Activated T-helper 1 cell treated with Interleukin-2 at 50 U/mL for 16 hours (primary cell): ENCODE results near the gene OR1M1.
"Not testable (repeated sequence)": the region's sequence is repeated elsewhere in the genome, so short reads cannot be mapped to it uniquely, and the experiment has no call there.

Experiments used
- DNase-seq: peaks from one replicate; pipeline ENCODE4 v3.0.0-alpha.2; 2020; ENCODE audit warnings: low read depth

OR1M1 gene

GRCh38 chr19:9086761-9087160 lies at the start of gene OR1M1:
Gene OR1M1 (plus strand): TSS chr19:9087061. CDS start chr19:9093245, 6,184 bp downstream.
- no peak for DNase-seq

- DNase-seq, result no peak
Observed at GRCh38 chr19:9037400-9038062, 49.3 kb upstream of the OR1M1 start.

- no peak for DNase-seq
Observed at GRCh38 chr19:9039728-9040127, 47.1 kb upstream of the OR1M1 start.

GRCh38 chr19:9040131-9040530 lies 46.7 kb upstream of the OR1M1 start:
- no peak for DNase-seq

GRCh38 chr19:9041023-9041422 lies 45.8 kb upstream of the OR1M1 start:
- no peak for DNase-seq

GRCh38 chr19:9043524-9043923 lies 43.3 kb upstream of the OR1M1 start:
- no peak for DNase-seq

- DNase-seq, result no peak
Observed at GRCh38 chr19:9044449-9044848, 42.4 kb upstream of the OR1M1 start.

- no peak for DNase-seq
Observed at GRCh38 chr19:9046694-9047093, 40.2 kb upstream of the OR1M1 start.

GRCh38 chr19:9052894-9053293 lies 34.0 kb upstream of the OR1M1 start:
- no peak for DNase-seq

GRCh38 chr19:9053674-9054073 lies 33.2 kb upstream of the OR1M1 start:
- not testable (repeated sequence) for DNase-seq

GRCh38 chr19:9054207-9054606 lies 32.7 kb upstream of the OR1M1 start:
- DNase-seq, result no peak

- DNase-seq, result no peak
Observed at GRCh38 chr19:9054765-9055164, 32.1 kb upstream of the OR1M1 start.

- DNase-seq, result not testable (repeated sequence)
Observed at GRCh38 chr19:9056131-9056530, 30.7 kb upstream of the OR1M1 start.

GRCh38 chr19:9057505-9058258 lies 29.2 kb upstream of the OR1M1 start:
- no peak for DNase-seq

GRCh38 chr19:9058905-9059667 lies 27.8 kb upstream of the OR1M1 start:
- DNase-seq, result no peak

- DNase-seq, result no peak
Observed at GRCh38 chr19:9060564-9061340, 26.1 kb upstream of the OR1M1 start.

GRCh38 chr19:9061879-9062278 lies 25.0 kb upstream of the OR1M1 start:
- DNase-seq, result no peak

- no peak for DNase-seq
Observed at GRCh38 chr19:9065457-9066014, 21.3 kb upstream of the OR1M1 start.

- no peak for DNase-seq
Observed at GRCh38 chr19:9070066-9070465, 16.8 kb upstream of the OR1M1 start.

- DNase-seq, result not testable (repeated sequence)
Observed at GRCh38 chr19:9071720-9072119, 15.1 kb upstream of the OR1M1 start.

- DNase-seq, result no peak
Observed at GRCh38 chr19:9073806-9074205, 13.1 kb upstream of the OR1M1 start.
